Coronary artery (tissue), 2 donors: ENCODE data around the gene DSCAM.
"Not testable (repeated sequence)": the region's sequence is repeated elsewhere in the genome, so short reads cannot be mapped to it uniquely, and the experiment has no call there.

ENCODE experiments used
- DNase-seq: peaks from one replicate; pipeline ENCODE4 v3.0.0-alpha.2; 2017; ENCODE audit warnings: low spot score
- H3K27ac ChIP-seq, 2 donors: fragments of 200-600 bp; sonication (generic); one replicate each; pipeline ENCODE4 v1.5.1; 2016 to 2019
- H3K4me3 ChIP-seq: fragments of 200-600 bp; sonication (generic); 2 replicates; pipeline ENCODE4 v1.5.1; 2016; ENCODE audit warnings: mild to moderate bottlenecking, moderate library complexity
- CTCF ChIP-seq: fragments of 200-600 bp; sonication (generic); IDR thresholded peaks from one replicate; pipeline ENCODE4 v1.5.1; 2019; ENCODE audit warnings: antibody characterized with exemption

DSCAM gene

DNA sequence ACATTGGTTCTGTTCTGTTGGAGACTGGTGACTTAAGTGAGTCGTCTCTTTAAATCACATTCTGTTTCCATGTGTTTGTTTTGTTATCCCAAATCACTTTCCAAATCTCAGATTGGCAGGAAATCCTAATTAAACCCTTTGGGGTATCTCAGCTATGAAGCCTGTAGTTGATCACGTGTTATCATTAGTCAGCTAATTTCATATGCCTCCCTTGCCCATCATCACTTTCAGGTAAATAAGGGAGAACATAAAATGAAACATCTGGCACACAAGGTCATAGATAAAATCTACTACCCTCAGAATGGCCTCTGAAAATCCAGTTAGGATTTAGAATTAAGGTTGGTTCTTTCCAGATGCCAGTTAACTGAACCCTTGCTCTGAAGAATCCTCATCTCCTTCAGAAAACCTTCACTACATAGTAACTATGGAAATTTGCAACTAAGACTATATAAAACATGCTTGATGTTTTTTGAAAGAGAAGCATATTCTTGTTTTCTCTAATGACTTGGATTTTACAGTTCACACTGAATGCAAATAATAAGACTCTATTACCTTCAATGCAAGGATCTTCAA, 401.5 kb downstream of the DSCAM start:
- Histone ChIP-seq H3K27ac (no peak overlapping the region), H3K4me3 (no peak overlapping the region)
- no peak for TF ChIP-seq CTCF

DNA sequence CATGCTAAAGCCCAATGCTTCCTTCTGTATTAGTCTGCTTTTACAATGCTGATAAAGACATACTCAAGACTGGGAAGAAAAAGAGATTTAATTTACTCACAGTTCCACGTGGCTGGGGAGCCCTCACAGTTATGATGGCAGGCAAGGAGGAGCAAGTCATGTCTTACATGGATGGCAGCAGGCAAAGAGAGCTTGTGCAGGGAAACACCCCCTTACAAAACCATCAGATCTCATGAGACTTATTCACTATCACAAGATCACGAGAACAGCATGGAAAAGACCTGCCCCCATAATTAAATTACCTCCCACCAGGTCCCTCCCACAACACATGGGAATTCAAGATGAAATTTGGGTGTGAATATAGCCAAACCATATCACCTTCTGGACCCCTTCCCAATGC, 407.4 kb downstream of the DSCAM start:
- not testable (repeated sequence) for H3K4me3 ChIP-seq, DNase-seq, H3K27ac ChIP-seq

More for the DNA sequence above, 401.5 kb downstream of the DSCAM start:
- no peak for DNase-seq

- Histone ChIP-seq H3K27ac (no peak overlapping the region), H3K4me3 (no peak overlapping the region)
- no peak for DNase-seq
- no peak for TF ChIP-seq CTCF
Measured at GRCh38 chr21:40438616-40439015, 408.3 kb downstream of the DSCAM start.

DNA sequence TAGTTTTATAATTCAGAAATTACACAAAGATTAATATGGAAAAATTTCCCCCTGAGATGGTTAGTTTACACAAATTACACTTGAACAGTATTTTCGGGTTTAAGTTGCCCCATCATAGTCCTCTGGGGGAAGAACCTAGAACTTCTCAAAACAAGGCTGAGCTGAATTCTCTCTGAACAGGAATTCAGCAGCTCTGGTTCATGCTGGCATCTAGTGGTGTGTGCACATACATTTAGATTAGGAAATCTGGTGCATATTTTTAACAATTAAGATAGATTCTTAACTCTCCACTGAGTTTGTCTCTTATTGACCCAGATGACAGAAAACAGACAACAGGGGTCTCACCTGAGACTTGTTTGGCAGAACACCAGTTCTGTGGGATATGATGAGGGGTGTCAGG, 410.7 kb downstream of the DSCAM start:
- no peak overlapping the region for H3K4me3 ChIP-seq
- H3K27ac ChIP-seq: no peak overlapping the region
- DNase-seq: no peak
- no peak for TF ChIP-seq CTCF

- Histone ChIP-seq H3K4me3 (no peak overlapping the region), H3K27ac (no peak overlapping the region)
- no peak for TF ChIP-seq CTCF
- no peak for DNase-seq
Measured at GRCh38 chr21:40433538-40433937, 413.4 kb downstream of the DSCAM start.

GRCh38 chr21:40425981-40426380, 421.0 kb downstream of the DSCAM start:
- DNase-seq: no peak
- H3K4me3 ChIP-seq: no peak overlapping the region
- no peak overlapping the region for H3K27ac ChIP-seq
- TF ChIP-seq CTCF: no peak

- Histone ChIP-seq H3K27ac (no peak overlapping the region), H3K4me3 (no peak overlapping the region)
- TF ChIP-seq CTCF: no peak
- no peak for DNase-seq
Measured at GRCh38 chr21:40422896-40423635, 423.9 kb downstream of the DSCAM start.
